Esophagus squamous epithelium (tissue), 5 donors: ENCODE results near the gene DGLUCY. TPM values are rescaled to one million over a fixed set of nuclear protein-coding genes. Genes with fewer than 3 reads are reported as not detected.

Experiments used
- DNase-seq: peaks from one replicate; lab custom pipeline; 2025; lab: John Stamatoyannopoulos, UW
- H3K27ac ChIP-seq, 4 donors: fragments of 200-600 bp; sonication (generic); one replicate each; pipeline ENCODE4 v1.5.1; 2016 to 2019; ENCODE audit warnings: mild to moderate bottlenecking in 1 of 4
- H3K27me3 ChIP-seq, 4 donors: fragments of 200-600 bp; sonication (generic); 1 replicate in 3 of 4; 2 replicates in 1 of 4; pipeline versions ENCODE4 v1.5.1 to v1.6.0; 2017 to 2021; ENCODE audit warnings: antibody characterized with exemption in 1 of 4
- H3K36me3 ChIP-seq, 3 donors: fragments of 200-600 bp; sonication (generic); one replicate each; pipeline ENCODE4 v1.5.1; 2016 to 2019
- H3K4me1 ChIP-seq, 3 donors: fragments of 200-600 bp; sonication (generic); one replicate each; pipeline ENCODE4 v1.5.1; 2017 to 2019
- H3K4me3 ChIP-seq, 4 donors: fragments of 200-600 bp; sonication (generic); 1 replicate in 3 of 4; 2 replicates in 1 of 4; pipeline ENCODE4 v1.5.1; 2016 to 2019; ENCODE audit warnings: mild to moderate bottlenecking in 2 of 4, moderate library complexity in 1 of 4
- H3K9me3 ChIP-seq, 3 donors: fragments of 200-600 bp; sonication (generic); one replicate each; pipeline ENCODE4 v1.5.1; 2016 to 2019
- CTCF ChIP-seq, 6 experiments: fragments of 450-650 bp in 4 of 6; fragments of 200-600 bp in 2 of 6; sonication (generic) in 2 of 6; IDR thresholded peaks; one replicate each; pipeline ENCODE4 v1.5.1; 2016 to 2019; ENCODE audit warnings: antibody characterized with exemption in 6 of 6, mild to moderate bottlenecking in 4 of 6, moderate library complexity in 4 of 6
- POLR2A ChIP-seq, 4 donors: fragments of 450-650 bp; IDR thresholded peaks; one replicate each; pipeline ENCODE4 v1.6.1; 2017; ENCODE audit warnings: antibody characterized with exemption in 4 of 4, mild to moderate bottlenecking in 4 of 4, moderate library complexity in 3 of 4
- WGBS, 2 donors: methylation state at CpG; one replicate each; pipeline ENCODE4 v1.1.5; 2018; 5-methylcytosine and 5-hydroxymethylcytosine counted together
- intact Hi-C: fragments of 100-400 bp; cut with DNase I; formaldehyde crosslinking; loops from one replicate; pipeline ENCODE4 v1.15.0; 2022
- total RNA-seq, 4 donors: library from RNA; depleted of rRNA; stranded (reverse); fragments of >200 nt; gene quantifications; one replicate each; pipeline ENCODE4 v1.1.0, GENCODE V29; 2016
- donor health status: DM: yes; HTN: yes; CAD: no.

The DGLUCY gene
- total RNA-seq, 4 donors from 2014 or later = 32.6 to 51.3 (median 38.9) TPM

- Histone ChIP-seq H3K4me3 (no peak overlapping the region), H3K4me1 (peaks cover 20 to 73% (median 44%) of the 10 kb centered on the region in 3 donors), H3K36me3 (peaks cover 0 to 37% (median 0%) of the 10 kb centered on the region in 3 donors), H3K27ac (peak overlapping the region; percentile 68 to 91 (median 74)), H3K27me3 (no peaks in the 10 kb centered on the region), H3K9me3 (no peaks in the 10 kb centered on the region)
- intact Hi-C loops = no loop called here
- WGBS, 2 donors = 85 to 91% methylated on average over 2 of the region's 2 CpGs
- TF ChIP-seq POLR2A (IDR thresholded peaks at IDR 0.05) = no peak
- no peak for TF ChIP-seq CTCF (IDR thresholded peaks at IDR 0.05)
- DNase-seq = no peak
Observed at GRCh38 chr14:91126761-91127160, 12.9 kb downstream of the DGLUCY start.

GRCh38 chr14:91127401-91127801 is 13.5 kb downstream of the DGLUCY start:
- H3K9me3 ChIP-seq = no peaks in the 10 kb centered on the region
- TF ChIP-seq POLR2A (IDR thresholded peaks at IDR 0.05) = no peak
- no peaks in the 10 kb centered on the region for H3K27me3 ChIP-seq
- H3K4me3 ChIP-seq = no peak overlapping the region
- no peak for DNase-seq
- 33 to 39% methylated on average over 7 to 8 of the region's 8 CpGs for WGBS, 2 donors
- intact Hi-C loops = no loop called here
- H3K4me1 ChIP-seq = peaks cover 20 to 71% (median 44%) of the 10 kb centered on the region in 3 donors
- H3K36me3 ChIP-seq = peaks cover 0 to 43% (median 0%) of the 10 kb centered on the region in 3 donors
- H3K27ac ChIP-seq = peak overlapping the region; percentile 68 to 91 (median 74)

DNA sequence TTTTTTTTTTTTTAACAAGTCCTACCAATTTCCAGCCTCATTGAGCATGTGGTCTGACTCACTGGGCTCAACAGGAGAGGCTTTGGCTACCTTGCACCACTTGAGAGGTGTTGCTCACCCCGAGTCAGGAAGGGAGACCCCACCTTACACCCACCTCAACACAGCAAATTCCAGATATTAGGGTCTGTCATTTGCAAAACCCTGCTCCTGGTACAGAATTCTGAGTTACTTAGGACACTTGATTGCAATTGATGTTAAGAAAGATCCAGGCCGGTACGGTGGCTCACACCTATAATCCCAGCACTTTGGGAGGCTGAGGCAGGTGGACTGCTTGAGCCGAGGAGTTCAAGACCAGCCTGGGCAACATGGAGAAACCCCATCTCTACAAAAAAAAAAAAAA is 14.1 kb downstream of the DGLUCY start:
- TF ChIP-seq POLR2A (IDR thresholded peaks at IDR 0.05) = no peak
- no peak for TF ChIP-seq CTCF (IDR thresholded peaks at IDR 0.05)

DNA sequence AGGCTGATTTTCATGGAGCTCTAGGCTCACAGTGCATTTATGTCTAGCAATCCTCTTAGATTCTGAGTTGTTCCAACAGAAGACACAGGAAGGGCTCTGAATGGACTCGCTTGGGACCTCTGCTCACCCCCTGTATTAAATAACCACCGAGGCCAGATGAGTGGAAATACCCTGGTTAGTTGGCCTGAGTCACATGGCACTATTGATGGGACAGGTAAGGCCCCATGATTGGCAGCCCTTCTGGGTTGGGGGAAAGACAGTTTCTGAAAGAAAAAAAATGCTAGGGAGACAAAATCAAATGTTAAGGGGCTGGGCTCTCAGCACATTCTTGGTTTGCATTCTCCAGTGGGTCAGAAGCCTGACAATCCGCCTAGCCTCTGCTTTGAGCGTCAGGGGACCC is 14.8 kb downstream of the DGLUCY start:
- intact Hi-C loops = no loop called here
- DNase-seq = no peak
- no peaks in the 10 kb centered on the region for H3K27me3 ChIP-seq
- H3K4me1 ChIP-seq = peaks cover 17 to 59% (median 38%) of the 10 kb centered on the region in 3 donors
- no peak overlapping the region for H3K4me3 ChIP-seq
- H3K27ac ChIP-seq = peak overlapping the region in 3 of 4 donors; percentile 70 to 91 (median 78)
- WGBS, 2 donors = 71 to 88% methylated on average over 4 of the region's 4 CpGs
- no peaks in the 10 kb centered on the region for H3K9me3 ChIP-seq
- H3K36me3 ChIP-seq = peaks cover 0 to 56% (median 0%) of the 10 kb centered on the region in 3 donors
- TF ChIP-seq POLR2A (IDR thresholded peaks at IDR 0.05) (no peak), CTCF (IDR thresholded peaks at IDR 0.05) (no peak)

More for the DNA sequence above, 14.1 kb downstream of the DGLUCY start:
- H3K4me3 ChIP-seq = no peak overlapping the region
- 71 to 89% methylated on average over 3 to 4 of the region's 4 CpGs for WGBS, 2 donors
- DNase-seq = no peak
- no peaks in the 10 kb centered on the region for H3K9me3 ChIP-seq
- peaks cover 0 to 49% (median 0%) of the 10 kb centered on the region in 3 donors for H3K36me3 ChIP-seq
- H3K27me3 ChIP-seq = no peaks in the 10 kb centered on the region
- H3K27ac ChIP-seq = peak overlapping the region; percentile 68 to 91 (median 74)
- intact Hi-C loops = no loop called here
- peaks cover 20 to 67% (median 44%) of the 10 kb centered on the region in 3 donors for H3K4me1 ChIP-seq

- Histone ChIP-seq H3K27me3 (no peaks in the 10 kb centered on the region), H3K4me1 (peaks cover 12 to 54% (median 32%) of the 10 kb centered on the region in 3 donors), H3K9me3 (no peaks in the 10 kb centered on the region), H3K27ac (peak overlapping the region in 2 of 4 donors; percentile 78 to 91), H3K36me3 (peaks cover 0 to 60% (median 0%) of the 10 kb centered on the region in 3 donors), H3K4me3 (no peak overlapping the region)
- TF ChIP-seq POLR2A (IDR thresholded peaks at IDR 0.05) (no peak), CTCF (IDR thresholded peaks at IDR 0.05) (no peak)
- no peak for DNase-seq
- 24 to 43% methylated on average over 2 of the region's 2 CpGs for WGBS, 2 donors
- intact Hi-C loops = no loop called here
Observed at GRCh38 chr14:91129261-91129660, 15.4 kb downstream of the DGLUCY start.
